Activated T-cell treated with anti-CD3 and anti-CD28 coated beads for 48 hours (primary cell): Measurements from ENCODE around the gene JPH4.

Experiments
- DNase-seq: peaks from one replicate; pipeline ENCODE4 v3.0.0-alpha.2; 2020; ENCODE audit warnings: low read depth

JPH4 gene

DNA sequence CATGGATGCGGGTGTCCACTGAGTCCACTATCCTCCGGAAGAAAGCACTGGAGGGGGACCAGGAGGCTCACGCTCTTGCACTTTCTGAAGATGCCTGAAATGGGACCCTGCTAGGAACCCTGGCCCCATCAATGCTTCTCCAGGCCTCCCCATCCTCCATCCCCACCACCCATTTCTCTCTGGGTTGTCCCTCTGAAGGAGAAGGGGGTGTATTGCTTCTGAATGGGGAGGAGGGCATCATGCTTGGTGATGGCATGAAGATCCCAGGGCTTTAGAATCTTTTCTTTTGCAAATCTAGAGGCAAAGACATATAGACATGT is 681 bp upstream of the JPH4 start:
- DNase-seq = no peak

DNA sequence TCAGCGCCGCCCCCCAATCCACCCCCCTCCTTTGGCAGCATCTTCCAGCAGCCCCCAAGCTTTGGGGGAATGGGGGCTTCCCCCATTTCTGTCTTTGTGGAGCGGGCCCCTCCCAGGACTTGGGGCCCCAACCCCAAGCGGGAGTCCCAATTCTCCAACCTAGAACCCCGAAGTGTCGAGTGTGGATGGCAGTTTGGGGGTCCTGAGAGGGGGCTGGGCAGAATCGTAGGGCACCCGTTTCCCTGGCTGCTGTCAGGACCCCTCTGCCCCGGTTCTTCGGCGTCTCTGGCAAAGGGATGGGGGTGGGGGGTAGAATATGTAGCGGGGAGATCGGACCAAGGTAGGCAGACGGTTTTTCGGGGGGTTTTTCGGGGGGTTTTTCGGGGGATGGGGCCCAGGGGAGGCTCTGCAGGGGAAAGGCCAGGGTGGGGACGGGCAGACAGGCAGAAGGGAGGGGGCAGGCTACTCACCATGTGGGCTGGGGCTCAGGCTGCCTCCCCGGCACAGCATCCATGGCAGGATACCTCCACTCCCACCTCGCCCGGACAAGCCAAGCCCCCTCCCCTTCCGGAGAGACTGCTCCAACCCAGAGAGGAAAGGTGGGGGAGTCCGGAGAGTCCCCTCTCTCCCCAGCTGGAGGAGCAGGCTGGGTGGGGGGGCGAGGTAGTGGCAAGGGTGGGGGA is 739 bp downstream of the JPH4 start:
- DNase-seq = no peak

DNA sequence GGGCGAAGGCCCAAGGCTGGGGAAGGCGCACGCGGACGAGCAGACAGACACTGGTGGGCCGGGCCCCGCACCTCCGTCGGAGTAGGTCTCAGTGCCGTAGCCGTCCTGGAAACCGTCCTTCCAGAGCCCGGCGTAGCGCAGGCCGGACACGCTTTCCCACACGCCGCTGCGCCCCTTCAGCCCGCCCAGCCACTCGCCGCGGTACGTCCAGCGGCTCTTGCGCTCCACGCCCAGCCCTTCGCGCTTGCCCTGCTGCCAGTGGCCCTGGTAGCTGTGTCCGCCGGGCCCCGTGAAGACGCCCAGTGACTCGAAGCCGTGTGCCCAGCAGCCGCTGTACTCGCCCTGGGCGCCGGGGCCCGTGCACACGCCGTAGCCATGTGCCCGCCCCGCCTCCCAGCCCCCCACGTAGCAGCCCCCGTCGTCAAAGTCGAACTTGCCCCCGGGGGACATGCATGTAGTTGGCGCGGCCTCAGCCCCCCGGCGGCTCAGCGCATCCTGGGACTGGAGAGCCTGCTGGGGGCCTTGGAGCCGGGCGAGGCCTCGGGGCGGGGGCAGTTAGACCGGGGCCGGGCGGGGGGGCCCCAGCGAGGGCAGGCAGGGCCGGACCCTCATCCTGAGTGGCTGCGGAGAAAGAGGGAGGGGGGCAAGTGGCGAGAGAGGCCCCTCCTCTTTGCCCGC is 1.4 kb downstream of the JPH4 start:
- DNase-seq = no peak

DNA sequence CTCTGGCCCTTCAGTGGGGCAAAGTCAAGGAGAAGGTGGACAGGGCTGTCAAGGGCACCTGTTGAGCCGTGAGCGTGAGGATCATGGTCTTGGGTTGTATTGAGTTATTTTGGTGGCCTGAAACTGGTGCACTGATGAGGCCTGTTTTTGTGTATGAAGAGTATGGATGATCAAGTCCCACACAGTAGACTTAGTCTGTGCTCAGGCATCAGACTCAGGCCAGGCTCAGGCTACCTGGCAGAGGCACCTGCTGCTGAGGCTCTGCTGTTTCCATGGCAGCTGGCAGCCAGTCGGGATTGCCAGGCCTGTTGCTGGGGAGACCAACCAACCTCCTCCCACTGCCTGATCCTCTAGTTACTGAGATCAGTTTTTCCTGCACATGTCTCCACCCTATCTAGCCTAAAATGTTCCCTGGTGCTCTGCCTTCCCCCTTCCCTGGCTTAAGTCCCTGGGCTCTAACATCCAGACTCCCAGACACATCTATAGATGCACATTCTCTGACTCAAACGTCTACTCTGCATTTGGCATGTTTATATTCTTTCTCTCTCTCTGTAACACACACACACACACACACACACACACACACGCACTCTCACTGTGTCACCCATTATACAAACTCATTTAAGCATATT is 5.1 kb downstream of the JPH4 start:
- DNase-seq = no peak

DNA sequence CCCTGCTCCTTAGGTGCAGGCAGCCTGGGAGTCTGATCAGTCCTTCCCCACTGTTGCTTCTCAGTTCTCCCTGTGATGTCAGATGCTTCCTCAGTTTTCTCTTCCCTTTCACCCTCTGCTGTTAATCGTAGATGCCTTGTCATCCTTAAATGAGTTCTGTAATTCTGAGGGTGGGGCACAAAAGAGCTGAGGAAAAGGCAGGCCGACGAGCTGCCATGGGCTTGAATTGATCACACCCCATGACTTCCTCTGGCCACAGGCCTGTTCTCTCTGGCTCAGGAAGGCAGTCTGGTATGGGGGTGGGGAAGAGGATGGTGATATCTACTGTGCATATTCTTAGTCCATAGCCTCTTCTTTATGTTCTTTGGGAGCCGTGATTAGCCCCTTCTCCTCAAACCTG is 5.8 kb downstream of the JPH4 start:
- DNase-seq = no peak

DNA sequence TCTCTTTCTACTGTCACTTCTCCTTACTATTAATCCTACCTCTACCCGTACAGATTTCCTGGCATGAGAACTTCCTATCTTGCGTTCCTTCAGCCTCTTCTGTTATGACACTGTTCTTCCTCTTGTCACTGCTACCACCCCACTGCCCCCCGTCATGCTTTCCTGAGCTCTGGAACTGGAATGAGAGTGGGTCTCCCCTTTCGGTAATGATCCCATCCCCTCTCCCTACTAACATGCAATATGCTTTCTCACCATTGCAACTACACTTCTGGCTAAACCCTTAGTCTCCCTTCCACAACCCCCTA is 6.1 kb downstream of the JPH4 start:
- DNase-seq = no peak

DNA sequence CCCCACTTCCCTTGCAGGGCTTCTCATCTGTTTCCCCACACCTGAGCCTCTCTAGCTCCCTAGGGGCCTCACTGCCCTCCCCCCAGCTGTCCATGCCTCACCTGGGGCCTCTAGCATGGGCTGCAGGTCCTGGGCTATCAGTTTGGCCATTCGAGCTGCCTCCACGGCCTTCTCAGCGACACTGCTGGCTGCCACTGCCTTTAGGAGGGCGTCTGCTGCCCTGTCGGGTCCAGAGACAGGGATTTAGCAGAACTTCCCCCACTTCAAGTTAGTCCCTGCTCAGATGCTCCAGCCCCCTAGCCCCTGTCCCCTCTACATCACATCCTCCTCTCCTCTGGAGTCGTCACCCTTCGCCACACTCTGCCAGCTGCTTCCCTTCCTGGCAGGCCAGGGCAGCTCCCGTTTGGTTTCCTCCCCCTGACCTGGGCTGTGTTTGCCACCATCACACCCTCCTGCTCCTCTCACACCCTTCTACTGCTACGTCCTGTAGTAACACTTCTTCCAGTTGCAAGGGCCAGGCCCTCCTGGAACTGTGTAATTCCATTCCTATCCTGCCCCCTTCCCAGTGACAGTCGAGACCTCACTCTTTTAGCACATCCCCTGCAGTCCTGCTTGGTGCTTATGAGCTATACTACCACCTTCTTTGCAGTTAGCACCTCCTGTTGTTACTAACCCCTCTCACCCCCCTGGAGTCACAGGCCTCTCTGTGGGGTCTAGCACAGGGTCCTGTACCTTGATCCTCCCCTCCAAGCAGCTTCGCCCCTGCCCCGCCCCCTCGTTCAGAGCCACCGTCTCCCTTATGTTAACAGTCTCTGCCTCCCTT is 6.7 kb downstream of the JPH4 start:
- no peak for DNase-seq

DNA sequence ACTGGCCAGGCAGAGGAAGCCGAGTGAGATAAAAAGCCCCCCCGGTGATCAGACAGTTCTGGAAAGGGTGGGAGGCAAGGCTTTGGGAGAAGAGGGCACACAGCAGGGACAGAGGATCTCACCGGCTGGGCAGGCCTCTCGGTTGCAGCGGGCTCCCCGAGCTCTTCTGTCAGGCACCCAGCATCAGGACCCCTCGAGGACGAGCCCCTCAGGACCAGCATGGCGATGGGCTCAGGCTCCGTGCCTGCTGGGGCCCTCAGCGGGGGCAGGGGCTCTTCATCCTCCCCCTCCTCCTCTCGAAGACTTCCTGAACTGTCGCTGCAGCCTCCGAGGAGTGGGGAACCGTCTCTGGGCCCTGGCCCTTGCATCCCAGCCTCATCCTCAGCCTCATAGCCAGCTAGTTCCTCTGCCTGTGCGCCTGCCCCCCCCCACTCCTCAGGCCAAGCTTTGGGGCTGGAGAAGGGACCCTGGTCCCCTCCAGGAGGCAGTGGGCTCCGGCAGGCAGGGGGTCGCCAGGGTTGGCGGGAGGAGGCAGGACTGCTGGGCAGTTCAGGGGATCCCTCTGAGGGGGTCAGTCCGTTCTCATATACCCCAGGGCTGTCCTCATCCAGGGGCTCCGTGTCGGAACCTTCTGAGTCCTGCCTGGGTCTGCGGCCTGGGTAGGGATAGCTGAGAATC is 7.6 kb downstream of the JPH4 start:
- no peak for DNase-seq

DNA sequence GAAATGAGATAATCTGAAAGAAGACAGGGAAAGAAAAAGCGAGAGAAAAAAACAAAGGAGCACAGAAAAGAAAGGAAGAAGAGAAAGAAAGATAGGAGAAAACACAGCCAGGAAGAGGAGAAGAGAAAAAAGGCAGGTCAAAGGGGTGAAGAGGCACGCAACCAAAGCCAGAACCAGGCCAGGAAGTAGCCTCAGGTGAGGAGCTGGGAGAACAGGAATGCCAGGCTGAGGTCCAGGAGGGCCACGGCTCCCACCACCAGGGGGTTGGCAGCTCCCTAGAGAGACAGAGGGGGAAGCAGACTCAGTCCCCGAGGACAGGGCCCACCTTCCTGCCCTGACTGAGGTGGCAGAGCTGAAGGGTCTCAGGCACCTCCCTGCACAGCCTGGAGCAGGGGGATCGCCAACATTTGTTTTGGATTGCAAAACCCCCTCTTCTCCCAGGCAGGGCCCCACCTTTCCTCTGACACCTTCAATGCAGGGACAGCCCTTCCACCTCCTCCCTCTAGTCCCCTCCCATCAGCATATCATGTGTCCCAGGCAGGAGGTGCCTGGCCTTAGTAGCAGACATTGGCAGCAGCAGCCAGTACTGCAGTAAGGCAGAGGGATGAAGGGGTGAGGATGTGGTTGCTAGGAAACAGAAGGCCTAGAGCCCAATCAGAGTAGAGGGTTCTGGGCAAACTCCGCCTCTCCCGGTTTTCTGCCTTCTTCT is 9.0 kb downstream of the JPH4 start:
- DNase-seq = no peak

DNA sequence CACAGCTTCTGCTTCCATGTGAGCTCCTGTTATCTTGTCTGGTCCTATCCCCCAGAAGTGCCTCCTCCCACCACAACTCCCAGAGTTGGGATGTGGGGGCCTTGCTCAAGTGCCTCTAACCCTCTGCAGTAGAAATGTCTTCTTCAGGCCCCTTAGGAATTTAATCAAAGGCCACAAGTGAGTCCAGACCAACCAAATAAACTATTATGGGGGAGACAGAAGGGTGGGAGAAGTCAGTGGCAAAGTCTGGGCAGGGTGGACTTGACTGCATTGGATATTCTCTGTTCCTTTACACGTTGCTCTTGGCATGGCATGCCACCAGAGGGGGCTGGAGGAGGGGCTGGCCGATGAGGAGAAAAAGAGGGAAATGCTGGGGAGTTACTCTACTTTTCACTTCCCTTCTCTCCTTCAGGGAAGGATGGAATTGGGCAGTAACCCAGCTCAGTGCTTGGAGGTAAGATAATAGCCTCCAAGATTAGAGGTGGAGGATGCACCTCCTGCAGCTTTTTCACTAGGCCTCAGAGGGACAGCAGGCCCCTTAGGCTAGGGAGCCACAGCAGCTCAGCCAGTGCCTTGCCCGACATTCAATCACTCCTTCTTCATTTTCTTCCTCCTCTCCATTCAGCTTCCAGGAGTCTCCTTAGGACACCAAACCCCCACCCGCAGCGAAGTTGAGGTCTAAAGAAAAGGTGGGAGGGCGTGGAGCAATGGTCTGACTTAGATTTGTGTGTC is 9.8 kb downstream of the JPH4 start:
- DNase-seq = no peak

DNA sequence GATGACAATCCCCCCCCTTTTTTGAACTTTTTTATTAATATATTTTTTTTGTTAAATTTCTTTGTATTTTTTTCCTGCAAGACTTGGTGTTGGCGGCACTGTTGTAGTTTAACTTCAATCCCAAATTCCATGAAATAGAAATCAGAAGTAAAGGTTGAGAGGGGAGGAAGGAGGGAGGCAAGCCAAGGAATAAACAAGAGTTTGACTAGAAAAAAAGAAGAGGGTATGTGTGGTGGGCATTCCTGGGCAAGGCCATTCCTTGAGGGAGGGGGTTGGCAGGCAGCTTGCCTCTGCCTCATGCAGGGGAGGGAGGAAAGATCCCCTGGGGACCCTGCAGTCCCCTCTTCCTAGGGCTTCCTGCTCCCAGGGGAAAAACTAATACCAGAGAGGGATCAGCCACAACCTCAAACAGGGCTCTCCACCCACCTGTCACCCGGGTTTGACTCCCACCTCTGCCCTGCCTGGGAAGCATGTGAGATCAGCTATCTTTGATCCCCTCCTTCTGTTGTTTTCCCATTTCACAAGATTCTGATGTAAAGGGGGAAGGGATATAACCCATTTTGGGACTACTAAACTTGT is 10.5 kb downstream of the JPH4 start:
- DNase-seq = no peak

DNA sequence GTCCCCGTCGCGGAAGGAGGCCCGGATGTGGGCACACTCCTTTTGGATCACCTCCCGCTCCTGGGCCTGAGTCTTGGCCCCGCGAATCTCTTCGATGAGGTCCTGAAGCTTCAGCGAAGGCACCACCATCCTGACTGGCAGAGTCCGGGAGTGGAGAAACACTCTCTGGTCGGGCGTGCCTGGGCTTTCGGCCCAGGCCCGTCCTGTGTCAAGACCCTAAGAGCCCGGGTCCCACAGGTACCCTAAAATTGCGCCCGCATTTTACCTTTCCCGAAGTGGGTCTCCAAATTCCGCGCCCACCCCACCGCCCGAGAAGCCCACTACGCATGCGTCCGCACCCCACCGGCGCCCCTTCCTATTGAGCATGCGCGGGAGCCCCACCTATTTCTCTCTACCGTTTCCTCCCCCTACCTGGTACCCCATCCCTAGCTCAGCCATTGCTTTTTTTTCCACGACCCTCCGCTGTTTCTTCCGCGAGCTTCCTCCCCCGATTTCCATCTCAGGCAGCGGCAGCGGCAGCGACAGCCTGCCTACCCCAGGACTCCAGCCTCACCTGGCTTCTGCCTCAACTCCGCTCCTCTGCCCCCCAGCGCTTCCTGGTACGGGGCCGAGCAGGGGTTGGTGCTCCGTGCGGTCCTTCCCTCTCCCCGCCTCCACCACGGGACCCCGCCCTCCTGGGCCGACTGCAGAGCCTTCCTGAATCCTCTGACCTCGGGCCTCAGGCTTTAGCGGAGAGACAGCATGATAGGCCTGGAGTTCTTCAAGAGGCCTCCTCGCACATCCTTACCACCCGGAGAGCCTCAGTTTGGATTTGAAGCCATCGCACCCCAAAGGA is 11.2 kb downstream of the JPH4 start, which contains the start of gene AP1G2:
Gene AP1G2, minus strand, starts transcription at position 606 of the 835 bp plus-strand sequence. Its CDS starts 477 bp downstream, at position 129.
- peak; percentile 90 for DNase-seq

DNA sequence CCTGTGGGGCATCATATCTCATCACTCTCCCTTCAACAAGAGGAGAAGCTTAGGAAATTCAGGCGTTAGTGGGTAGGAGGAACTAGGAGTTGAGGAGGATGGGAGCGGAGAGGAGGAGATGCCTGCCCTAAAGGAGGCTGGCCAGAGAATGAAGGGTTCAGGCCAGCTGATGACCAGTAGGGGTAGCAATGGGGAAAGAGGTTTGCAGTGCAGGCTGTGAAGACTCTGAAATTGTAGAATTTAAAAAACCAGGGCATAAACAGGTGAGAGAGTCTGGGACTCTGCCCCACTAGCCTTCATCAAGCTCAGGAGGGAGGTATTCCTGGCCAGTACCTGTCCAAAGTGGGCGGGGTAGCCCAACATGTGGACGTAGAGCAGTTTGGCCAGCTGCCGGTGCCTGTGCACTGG is 11.8 kb downstream of the JPH4 start:
- no peak for DNase-seq

DNA sequence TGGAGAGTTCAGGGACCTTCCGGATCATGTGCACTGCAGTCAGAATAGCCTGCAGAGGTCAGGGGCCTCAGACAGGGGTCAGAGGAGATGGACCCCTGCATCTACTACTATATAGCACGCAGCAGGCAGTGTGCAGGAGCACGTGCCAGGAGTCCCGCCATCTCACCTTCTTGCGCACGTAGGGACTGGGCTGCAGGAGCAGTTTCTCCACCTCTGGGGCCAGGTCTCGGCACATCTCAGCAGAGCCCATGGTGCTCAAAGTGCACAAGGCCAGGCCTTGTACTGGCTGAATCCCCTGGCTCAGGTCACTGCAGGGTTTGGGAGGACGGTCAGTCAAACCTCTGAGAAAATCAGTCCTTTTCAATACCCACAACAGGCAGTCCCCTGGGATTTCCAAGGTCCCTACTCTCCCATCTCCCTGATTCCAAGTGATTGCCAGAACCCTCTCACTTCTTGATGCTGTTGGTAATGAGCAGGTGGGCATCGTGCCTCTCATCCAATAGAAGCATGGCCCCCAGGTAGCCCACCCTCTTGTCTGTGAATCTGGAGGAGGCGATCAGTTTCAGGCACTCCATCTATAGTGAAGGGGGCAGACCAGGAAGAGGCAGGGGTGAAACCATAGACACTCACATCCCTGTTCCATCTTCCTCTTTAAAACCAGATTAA is 12.3 kb downstream of the JPH4 start:
- no peak for DNase-seq

DNA sequence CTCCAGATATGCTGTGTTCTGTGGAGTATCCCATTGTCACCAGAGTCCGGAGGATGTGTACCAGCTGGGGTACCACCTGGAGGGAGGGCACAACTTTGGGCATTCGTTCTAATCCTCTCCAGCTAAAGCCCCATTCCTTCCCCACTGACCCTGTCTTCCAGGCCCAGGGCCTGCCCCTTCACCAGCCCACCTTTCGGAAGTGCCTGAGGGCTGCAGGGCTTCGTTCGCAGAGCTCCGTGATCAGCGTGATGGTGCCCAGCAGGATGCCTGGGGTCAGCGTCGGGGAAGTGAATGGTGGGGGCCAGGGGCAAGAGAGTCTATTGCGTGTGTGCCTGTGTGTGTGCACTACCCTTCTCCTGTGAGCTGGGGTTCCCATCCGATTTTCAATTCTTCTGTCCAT is 13.0 kb downstream of the JPH4 start:
- no peak for DNase-seq

DNA sequence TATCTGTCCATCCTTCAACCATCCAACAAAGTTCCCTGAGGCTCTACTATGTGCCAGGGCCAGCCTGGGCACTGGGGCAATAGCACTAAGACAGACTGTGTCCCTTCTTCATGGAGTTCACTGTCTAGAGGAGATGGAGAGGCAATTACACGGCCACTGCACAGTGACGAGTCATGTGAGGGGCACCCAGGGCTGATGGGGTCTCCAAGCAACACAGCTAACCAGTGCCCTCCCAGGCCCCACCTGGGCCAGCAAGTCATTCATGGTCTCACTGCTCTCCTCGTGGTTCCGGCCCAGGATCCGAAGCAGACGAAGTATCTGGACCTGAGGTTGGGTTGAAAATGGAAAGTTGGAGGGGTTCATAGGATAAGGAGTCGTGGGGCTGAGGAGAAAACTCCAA is 13.7 kb downstream of the JPH4 start:
- DNase-seq = no peak

DNA sequence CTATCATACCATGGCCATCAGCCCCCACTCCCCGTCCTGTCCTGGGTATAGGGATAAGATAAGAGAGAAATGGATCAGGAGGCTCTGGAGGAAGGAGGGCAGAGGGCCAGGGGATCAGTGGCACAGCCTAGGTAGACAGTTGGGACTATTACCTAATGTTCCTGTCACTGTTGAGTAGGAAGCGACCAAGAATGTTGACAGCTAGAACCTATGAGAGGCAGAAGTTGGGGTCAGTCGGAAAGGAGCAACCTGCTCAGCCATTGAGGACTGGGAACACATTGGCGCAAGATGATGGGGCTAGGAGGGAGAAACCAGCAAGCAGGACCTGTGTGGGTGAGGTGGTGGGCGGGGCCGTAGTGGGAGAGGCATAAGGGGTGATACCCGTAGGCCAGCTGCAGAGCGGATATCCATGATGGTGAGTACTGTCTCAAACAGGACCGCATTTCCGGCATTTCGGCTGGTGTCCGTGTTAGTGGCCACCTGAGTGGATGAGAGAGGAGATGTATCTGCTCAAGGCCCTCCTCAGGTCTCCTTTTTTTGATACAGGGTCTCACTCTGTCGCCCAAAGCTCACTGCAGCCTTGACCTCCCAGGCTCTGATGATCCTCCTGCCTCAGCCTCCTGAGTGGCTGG is 14.3 kb downstream of the JPH4 start:
- no peak for DNase-seq

DNA sequence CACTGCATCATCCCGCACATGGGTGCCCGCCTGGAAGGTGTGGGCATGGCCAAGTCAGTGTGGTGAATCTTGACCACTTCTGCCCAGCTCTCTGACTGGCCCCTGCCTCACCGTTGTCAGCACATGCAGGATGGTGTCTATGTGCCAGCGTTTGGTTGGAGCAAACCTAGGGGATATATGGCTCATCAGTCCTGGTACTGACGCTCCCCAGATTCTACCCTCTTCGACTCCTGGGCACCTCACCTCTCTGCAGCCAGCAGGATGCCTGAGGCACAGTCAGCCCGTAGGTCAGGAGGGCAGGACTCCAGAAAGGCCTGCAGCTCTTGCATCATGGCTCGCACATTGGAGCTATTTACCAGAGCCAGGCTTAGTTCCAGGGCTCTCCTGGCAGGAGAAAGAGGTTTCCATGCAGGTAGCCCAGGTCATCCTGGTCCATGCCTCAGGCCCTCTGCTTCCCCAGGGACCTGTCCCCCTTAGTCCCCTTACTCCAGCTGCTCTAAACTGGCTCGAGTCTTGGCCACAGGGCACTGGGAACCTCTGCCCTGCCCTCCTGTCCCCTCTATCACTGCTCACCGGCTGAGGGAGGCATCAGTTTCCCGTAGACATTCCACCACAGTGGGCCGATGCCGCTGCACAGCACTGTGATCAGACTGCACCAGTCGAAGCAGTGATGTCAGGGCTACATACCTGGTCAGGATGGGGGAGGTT is 15.0 kb downstream of the JPH4 start:
- DNase-seq = no peak
